Measurements from ENCODE around the gene ADAMTS15.

DNA sequence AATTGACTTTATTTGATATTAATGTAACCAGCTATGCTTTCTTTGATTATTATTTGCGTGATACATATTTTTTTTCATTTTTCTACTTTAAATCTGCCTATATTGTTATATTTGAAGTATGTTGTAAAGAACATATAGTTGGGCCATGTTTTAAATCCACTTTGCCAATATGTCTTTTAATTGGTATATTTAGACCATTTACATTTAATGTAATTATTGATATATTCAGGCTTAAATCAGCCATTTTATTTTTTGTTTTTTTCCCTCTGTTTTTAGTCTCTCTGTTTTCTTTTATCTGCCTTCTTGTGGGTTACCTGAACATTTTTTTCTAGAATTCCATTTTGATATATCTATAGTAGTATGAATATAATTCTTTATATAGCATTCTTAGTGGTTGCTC lies 55.9 kb downstream of the ADAMTS15 start:
- TF ChIP-seq, protein P1, sequence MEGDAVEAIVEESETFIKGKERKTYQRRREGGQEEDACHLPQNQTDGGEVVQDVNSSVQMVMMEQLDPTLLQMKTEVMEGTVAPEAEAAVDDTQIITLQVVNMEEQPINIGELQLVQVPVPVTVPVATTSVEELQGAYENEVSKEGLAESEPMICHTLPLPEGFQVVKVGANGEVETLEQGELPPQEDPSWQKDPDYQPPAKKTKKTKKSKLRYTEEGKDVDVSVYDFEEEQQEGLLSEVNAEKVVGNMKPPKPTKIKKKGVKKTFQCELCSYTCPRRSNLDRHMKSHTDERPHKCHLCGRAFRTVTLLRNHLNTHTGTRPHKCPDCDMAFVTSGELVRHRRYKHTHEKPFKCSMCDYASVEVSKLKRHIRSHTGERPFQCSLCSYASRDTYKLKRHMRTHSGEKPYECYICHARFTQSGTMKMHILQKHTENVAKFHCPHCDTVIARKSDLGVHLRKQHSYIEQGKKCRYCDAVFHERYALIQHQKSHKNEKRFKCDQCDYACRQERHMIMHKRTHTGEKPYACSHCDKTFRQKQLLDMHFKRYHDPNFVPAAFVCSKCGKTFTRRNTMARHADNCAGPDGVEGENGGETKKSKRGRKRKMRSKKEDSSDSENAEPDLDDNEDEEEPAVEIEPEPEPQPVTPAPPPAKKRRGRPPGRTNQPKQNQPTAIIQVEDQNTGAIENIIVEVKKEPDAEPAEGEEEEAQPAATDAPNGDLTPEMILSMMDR (IDR thresholded peaks at IDR 0.05): no peak
- no peak for TF ChIP-seq POLR2A (IDR thresholded peaks at IDR 0.05)

Data from heart left ventricle (tissue), 13 donors.